GM12878 (cell line): ENCODE measurements around the gene COL21A1. TPM values are rescaled to one million over a fixed set of nuclear protein-coding genes. Genes with fewer than 3 reads are reported as not detected.

Experiments used
- BCLAF1 ChIP-seq: fragments of 450-650 bp; IDR thresholded peaks from 2 replicates; pipeline ENCODE4 v1.6.1; 2017; ENCODE audit warnings: antibody characterized with exemption, mild to moderate bottlenecking, moderate library complexity
- CEBPB ChIP-seq, 2 experiments: fragments of 150-350 bp in 1 of 2; IDR thresholded peaks; 2 replicates each; pipeline ENCODE4 v1.6.1; 2012 to 2014; ENCODE audit warnings: low read depth in 2 of 2, low read length in 2 of 2, borderline replicate concordance in 1 of 2, inconsistent platforms in 1 of 2
- EGR1 ChIP-seq, 2 experiments: IDR thresholded peaks; 1 replicate in 1 of 2; 2 replicates in 1 of 2; pipeline ENCODE4 v1.6.1; 2011 to 2012; ENCODE audit warnings: low read depth in 2 of 2, low read length in 2 of 2, borderline replicate concordance in 1 of 2, mild to moderate bottlenecking in 1 of 2, moderate library complexity in 1 of 2
- HSF1 ChIP-seq: fragments of 150-350 bp; IDR thresholded peaks from 2 replicates; pipeline ENCODE4 v1.6.1; 2014; ENCODE audit warnings: mild to moderate bottlenecking, low read depth, low read length
- JUNB ChIP-seq: IDR thresholded peaks from 2 replicates; pipeline ENCODE4 v1.6.1; 2016; ENCODE audit warnings: antibody characterized with exemption, mild to moderate bottlenecking
- POLR2AphosphoS2 ChIP-seq: IDR thresholded peaks from 2 replicates; pipeline ENCODE4 v1.6.1; 2011; ENCODE audit warnings: low read depth, mild to moderate bottlenecking, low read length, improper control_type of control experiment, moderate library complexity
- RAD51 ChIP-seq: fragments of 450-650 bp; IDR thresholded peaks from 2 replicates; pipeline ENCODE4 v1.6.1; 2016; ENCODE audit warnings: moderate library complexity, mild to moderate bottlenecking, inconsistent platforms
- SMAD1 ChIP-seq: fragments of 450-650 bp; IDR thresholded peaks from 2 replicates; pipeline ENCODE4 v1.6.1; 2018; ENCODE audit warnings: mild to moderate bottlenecking, low read depth; ENCODE audit not compliant: partially characterized antibody
- TCF3 ChIP-seq: IDR thresholded peaks from 2 replicates; pipeline ENCODE4 v1.6.1; 2012; ENCODE audit warnings: low read depth, mild to moderate bottlenecking, low read length, borderline replicate concordance; ENCODE audit not compliant: insufficient read depth
- ZNF24 ChIP-seq: fragments of 450-650 bp; IDR thresholded peaks from 2 replicates; pipeline ENCODE4 v1.6.1; 2017; ENCODE audit warnings: antibody characterized with exemption, mild to moderate bottlenecking
- polyA plus RNA-seq, 11 experiments: library from polyadenylated mRNA; depleted of rRNA in 4 of 11; unstranded in 6 of 11; stranded (reverse) in 5 of 11; fragments of >200 nt; fragmentation: Nextera tagmentation in 4 of 11; fragmentation: Illumina TruSeq in 1 of 11; extraction: Ambion mirVana in 4 of 11; extraction: Trizol in 1 of 11; gene quantifications; 1 replicate in 1 of 11; 2 replicates in 10 of 11; pipeline versions ENCODE4 v1.2.1 to v1.2.3, GENCODE V29; 2011 to 2016; ENCODE audit warnings: inconsistent platforms in 2 of 11, missing spikeins in 2 of 11, low read depth in 1 of 11
- total RNA-seq, 4 experiments: library from RNA; depleted of rRNA in 3 of 4; stranded (reverse); fragments of >200 nt in 3 of 4; fragmentation: Illumina TruSeq in 1 of 4; extraction: Trizol in 1 of 4; gene quantifications; 2 replicates each; pipeline versions ENCODE4 v1.2.1 to v1.2.3, GENCODE V29; 2013 to 2021
- TF ChIP-seq, protein P1 (sequence below): IDR thresholded peaks from 2 replicates; pipeline ENCODE4 v1.6.1; 2012; ENCODE audit warnings: low read depth, low read length, improper control_type of control experiment
- TF ChIP-seq, protein P2 (sequence below): fragments of 450-650 bp; formaldehyde crosslinking; IDR thresholded peaks from 2 replicates; pipeline ENCODE4 v1.5.0; 2022; ENCODE audit warnings: mild to moderate bottlenecking, missing genetic modification characterization
- TF ChIP-seq, protein P3 (sequence below): fragments of 450-650 bp; IDR thresholded peaks from 2 replicates; pipeline ENCODE4 v1.6.1; 2017; ENCODE audit warnings: mild to moderate bottlenecking, low read depth, inconsistent platforms; ENCODE audit not compliant: poor library complexity, severe bottlenecking
- TF ChIP-seq, protein P4 (sequence below): fragments of 450-650 bp; IDR thresholded peaks from 2 replicates; pipeline ENCODE4 v1.6.1; 2018; ENCODE audit warnings: borderline replicate concordance, mild to moderate bottlenecking; ENCODE audit not compliant: partially characterized antibody

COL21A1 gene
- total and polyA plus RNA-seq, 10 of the 15 experiments (the other 5 are each of a cell fraction or from before 2014, with no cell fraction given), result 0.10 TPM; not detected in 9

DNA sequence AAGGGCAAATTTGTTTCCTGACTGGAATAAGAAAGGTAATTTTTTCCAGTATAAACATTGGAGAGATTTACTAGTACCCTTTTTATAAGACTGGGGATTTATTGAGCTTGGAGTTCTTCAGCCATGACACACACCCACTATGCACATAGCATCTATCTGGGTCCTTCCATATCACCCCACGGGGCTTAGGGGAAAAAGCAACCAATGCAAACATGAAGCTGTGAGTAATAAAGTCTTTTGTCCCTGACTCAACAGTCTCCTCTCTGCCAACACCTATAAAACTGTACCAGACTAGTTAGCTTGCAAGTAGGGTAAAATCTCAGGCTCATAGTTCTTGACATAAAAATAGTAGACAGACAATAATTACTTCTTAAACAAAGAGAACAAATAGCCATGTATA lies 23.4 kb downstream of the COL21A1 start (continued):
- TF ChIP-seq HSF1, result no peak
- no peak for TF ChIP-seq TCF3
- no peak for TF ChIP-seq ZNF24
- TF ChIP-seq, protein P1, sequence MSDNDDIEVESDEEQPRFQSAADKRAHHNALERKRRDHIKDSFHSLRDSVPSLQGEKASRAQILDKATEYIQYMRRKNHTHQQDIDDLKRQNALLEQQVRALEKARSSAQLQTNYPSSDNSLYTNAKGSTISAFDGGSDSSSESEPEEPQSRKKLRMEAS, result no peak
- TF ChIP-seq, protein P2, sequence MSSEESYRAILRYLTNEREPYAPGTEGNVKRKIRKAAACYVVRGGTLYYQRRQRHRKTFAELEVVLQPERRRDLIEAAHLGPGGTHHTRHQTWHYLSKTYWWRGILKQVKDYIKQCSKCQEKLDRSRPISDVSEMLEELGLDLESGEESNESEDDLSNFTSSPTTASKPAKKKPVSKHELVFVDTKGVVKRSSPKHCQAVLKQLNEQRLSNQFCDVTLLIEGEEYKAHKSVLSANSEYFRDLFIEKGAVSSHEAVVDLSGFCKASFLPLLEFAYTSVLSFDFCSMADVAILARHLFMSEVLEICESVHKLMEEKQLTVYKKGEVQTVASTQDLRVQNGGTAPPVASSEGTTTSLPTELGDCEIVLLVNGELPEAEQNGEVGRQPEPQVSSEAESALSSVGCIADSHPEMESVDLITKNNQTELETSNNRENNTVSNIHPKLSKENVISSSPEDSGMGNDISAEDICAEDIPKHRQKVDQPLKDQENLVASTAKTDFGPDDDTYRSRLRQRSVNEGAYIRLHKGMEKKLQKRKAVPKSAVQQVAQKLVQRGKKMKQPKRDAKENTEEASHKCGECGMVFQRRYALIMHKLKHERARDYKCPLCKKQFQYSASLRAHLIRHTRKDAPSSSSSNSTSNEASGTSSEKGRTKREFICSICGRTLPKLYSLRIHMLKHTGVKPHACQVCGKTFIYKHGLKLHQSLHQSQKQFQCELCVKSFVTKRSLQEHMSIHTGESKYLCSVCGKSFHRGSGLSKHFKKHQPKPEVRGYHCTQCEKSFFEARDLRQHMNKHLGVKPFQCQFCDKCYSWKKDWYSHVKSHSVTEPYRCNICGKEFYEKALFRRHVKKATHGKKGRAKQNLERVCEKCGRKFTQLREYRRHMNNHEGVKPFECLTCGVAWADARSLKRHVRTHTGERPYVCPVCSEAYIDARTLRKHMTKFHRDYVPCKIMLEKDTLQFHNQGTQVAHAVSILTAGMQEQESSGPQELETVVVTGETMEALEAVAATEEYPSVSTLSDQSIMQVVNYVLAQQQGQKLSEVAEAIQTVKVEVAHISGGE (CRISPR knock-in tag), result no peak
- no peak for TF ChIP-seq EGR1 (IDR thresholded peaks at IDR 0.05; ENCODE audit: borderline replicate concordance in 1 of 2, low read depth in 2 of 2, low read length in 2 of 2)
- TF ChIP-seq, protein P3, sequence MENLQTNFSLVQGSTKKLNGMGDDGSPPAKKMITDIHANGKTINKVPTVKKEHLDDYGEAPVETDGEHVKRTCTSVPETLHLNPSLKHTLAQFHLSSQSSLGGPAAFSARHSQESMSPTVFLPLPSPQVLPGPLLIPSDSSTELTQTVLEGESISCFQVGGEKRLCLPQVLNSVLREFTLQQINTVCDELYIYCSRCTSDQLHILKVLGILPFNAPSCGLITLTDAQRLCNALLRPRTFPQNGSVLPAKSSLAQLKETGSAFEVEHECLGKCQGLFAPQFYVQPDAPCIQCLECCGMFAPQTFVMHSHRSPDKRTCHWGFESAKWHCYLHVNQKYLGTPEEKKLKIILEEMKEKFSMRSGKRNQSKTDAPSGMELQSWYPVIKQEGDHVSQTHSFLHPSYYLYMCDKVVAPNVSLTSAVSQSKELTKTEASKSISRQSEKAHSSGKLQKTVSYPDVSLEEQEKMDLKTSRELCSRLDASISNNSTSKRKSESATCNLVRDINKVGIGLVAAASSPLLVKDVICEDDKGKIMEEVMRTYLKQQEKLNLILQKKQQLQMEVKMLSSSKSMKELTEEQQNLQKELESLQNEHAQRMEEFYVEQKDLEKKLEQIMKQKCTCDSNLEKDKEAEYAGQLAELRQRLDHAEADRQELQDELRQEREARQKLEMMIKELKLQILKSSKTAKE, result no peak
- no peak for TF ChIP-seq CEBPB (IDR thresholded peaks at IDR 0.05; ENCODE audit: borderline replicate concordance in 1 of 2, low read depth in 2 of 2, low read length in 2 of 2)
- no peak for TF ChIP-seq POLR2AphosphoS2
- TF ChIP-seq, protein P4, sequence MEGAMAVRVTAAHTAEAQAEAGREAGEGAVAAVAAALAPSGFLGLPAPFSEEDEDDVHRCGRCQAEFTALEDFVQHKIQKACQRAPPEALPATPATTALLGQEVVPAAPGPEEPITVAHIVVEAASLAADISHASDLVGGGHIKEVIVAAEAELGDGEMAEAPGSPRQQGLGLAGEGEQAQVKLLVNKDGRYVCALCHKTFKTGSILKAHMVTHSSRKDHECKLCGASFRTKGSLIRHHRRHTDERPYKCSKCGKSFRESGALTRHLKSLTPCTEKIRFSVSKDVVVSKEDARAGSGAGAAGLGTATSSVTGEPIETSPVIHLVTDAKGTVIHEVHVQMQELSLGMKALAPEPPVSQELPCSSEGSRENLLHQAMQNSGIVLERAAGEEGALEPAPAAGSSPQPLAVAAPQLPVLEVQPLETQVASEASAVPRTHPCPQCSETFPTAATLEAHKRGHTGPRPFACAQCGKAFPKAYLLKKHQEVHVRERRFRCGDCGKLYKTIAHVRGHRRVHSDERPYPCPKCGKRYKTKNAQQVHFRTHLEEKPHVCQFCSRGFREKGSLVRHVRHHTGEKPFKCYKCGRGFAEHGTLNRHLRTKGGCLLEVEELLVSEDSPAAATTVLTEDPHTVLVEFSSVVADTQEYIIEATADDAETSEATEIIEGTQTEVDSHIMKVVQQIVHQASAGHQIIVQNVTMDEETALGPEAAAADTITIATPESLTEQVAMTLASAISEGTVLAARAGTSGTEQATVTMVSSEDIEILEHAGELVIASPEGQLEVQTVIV, result no peak
- no peak for TF ChIP-seq RAD51
- no peak for TF ChIP-seq SMAD1
- TF ChIP-seq BCLAF1, result no peak
- TF ChIP-seq JUNB, result no peak
- TF ChIP-seq, all 136 proteins: peak for 0
